ENCODE results near the gene PRR29. TPM values are rescaled to one million over a fixed set of nuclear protein-coding genes. Genes with fewer than 3 reads are reported as not detected.

Gene PRR29
- total RNA-seq, 4 donors from 2014 or later = 0.20 to 1.3 (median 0.63) TPM; not detected in 1

DNA sequence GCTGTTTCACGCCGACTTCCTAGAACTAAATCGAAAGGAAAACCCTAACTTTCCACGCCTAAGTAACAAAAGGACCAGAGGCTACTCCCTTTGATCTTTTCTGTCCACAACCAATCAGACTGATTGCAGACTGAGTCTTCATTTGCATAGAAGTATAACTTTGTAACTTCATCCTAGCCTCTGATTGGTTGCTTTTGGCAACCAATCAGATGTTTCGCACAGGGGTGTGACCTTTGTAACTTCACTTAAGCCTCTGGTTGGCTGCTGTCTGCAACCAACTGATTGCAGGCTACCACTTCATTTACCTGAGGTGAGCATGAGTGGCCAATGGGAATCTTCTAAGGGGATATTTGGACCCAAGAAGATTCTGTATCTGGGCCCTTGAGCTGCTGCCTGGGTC lies 39.7 kb downstream of the PRR29 start:
- H3K9me3 ChIP-seq = no peaks in the 10 kb centered on the region
- peaks cover 0 to 16% (median 0%) of the 10 kb centered on the region in 3 donors for H3K36me3 ChIP-seq
- no peaks in the 10 kb centered on the region for H3K27me3 ChIP-seq
- peaks cover 0 to 5% (median 0%) of the 10 kb centered on the region in 4 donors for H3K4me1 ChIP-seq
- no peak overlapping the region for H3K4me3 ChIP-seq
- DNase-seq (ENCODE audit: low spot score in 2 of 2) = no peak
- WGBS, 2 donors = 93 to 95% methylated on average over 5 of the region's 5 CpGs
- no peak overlapping the region for H3K27ac ChIP-seq
- TF ChIP-seq, protein P1, sequence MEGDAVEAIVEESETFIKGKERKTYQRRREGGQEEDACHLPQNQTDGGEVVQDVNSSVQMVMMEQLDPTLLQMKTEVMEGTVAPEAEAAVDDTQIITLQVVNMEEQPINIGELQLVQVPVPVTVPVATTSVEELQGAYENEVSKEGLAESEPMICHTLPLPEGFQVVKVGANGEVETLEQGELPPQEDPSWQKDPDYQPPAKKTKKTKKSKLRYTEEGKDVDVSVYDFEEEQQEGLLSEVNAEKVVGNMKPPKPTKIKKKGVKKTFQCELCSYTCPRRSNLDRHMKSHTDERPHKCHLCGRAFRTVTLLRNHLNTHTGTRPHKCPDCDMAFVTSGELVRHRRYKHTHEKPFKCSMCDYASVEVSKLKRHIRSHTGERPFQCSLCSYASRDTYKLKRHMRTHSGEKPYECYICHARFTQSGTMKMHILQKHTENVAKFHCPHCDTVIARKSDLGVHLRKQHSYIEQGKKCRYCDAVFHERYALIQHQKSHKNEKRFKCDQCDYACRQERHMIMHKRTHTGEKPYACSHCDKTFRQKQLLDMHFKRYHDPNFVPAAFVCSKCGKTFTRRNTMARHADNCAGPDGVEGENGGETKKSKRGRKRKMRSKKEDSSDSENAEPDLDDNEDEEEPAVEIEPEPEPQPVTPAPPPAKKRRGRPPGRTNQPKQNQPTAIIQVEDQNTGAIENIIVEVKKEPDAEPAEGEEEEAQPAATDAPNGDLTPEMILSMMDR (IDR thresholded peaks at IDR 0.05) = no peak
- TF ChIP-seq EP300 (IDR thresholded peaks at IDR 0.05) = no peak
- TF ChIP-seq POLR2A (IDR thresholded peaks at IDR 0.05) = no peak

GRCh38 chr17:64038331-64039105 lies 40.4 kb downstream of the PRR29 start:
- Histone ChIP-seq H3K4me3 (no peak overlapping the region), H3K4me1 (peaks cover 0 to 11% (median 0%) of the 10 kb centered on the region in 4 donors), H3K27ac (no peak overlapping the region), H3K9me3 (no peaks in the 10 kb centered on the region), H3K36me3 (peaks cover 0 to 23% (median 0%) of the 10 kb centered on the region in 3 donors), H3K27me3 (no peaks in the 10 kb centered on the region)
- TF ChIP-seq, protein P1 (IDR thresholded peaks at IDR 0.05) = no peak
- TF ChIP-seq POLR2A (IDR thresholded peaks at IDR 0.05) (no peak), EP300 (IDR thresholded peaks at IDR 0.05) (no peak)
- 82 to 84% methylated on average over 16 of the region's 16 CpGs for WGBS, 2 donors
- no peak for DNase-seq (ENCODE audit: low spot score in 2 of 2)

- TF ChIP-seq, protein P1 (IDR thresholded peaks at IDR 0.05) = no peak
- TF ChIP-seq EP300 (IDR thresholded peaks at IDR 0.05) (no peak), POLR2A (IDR thresholded peaks at IDR 0.05) (no peak)
- Histone ChIP-seq H3K4me3 (no peak overlapping the region), H3K36me3 (peaks cover 0 to 29% (median 1%) of the 10 kb centered on the region in 3 donors), H3K9me3 (no peaks in the 10 kb centered on the region), H3K27me3 (no peaks in the 10 kb centered on the region), H3K4me1 (peaks cover 0 to 11% (median 0%) of the 10 kb centered on the region in 4 donors), H3K27ac (no peak overlapping the region)
- 83 to 92% methylated on average over 3 of the region's 3 CpGs for WGBS, 2 donors
- DNase-seq (ENCODE audit: low spot score in 2 of 2) = no peak
Measured at GRCh38 chr17:64039106-64039400, 40.9 kb downstream of the PRR29 start.

- Histone ChIP-seq H3K4me1 (peaks cover 0 to 11% (median 0%) of the 10 kb centered on the region in 4 donors), H3K27me3 (no peaks in the 10 kb centered on the region), H3K36me3 (peaks cover 0 to 40% (median 9%) of the 10 kb centered on the region in 3 donors), H3K9me3 (no peaks in the 10 kb centered on the region), H3K4me3 (no peak overlapping the region), H3K27ac (no peak overlapping the region)
- WGBS, 2 donors = 67 to 68% methylated on average over 6 of the region's 6 CpGs
- TF ChIP-seq EP300 (IDR thresholded peaks at IDR 0.05) (no peak), POLR2A (IDR thresholded peaks at IDR 0.05) (no peak)
- TF ChIP-seq, protein P1 (IDR thresholded peaks at IDR 0.05) = no peak
- no peak for DNase-seq (ENCODE audit: low spot score in 2 of 2)
Measured at GRCh38 chr17:64040206-64040605, 42.1 kb downstream of the PRR29 start.

GRCh38 chr17:64041912-64042311 lies 43.8 kb downstream of the PRR29 start:
- Histone ChIP-seq H3K9me3 (no peaks in the 10 kb centered on the region), H3K4me1 (peaks cover 0 to 11% (median 0%) of the 10 kb centered on the region in 4 donors), H3K36me3 (peaks cover 0 to 57% (median 16%) of the 10 kb centered on the region in 3 donors), H3K27me3 (no peaks in the 10 kb centered on the region), H3K4me3 (no peak overlapping the region), H3K27ac (no peak overlapping the region)
- no peak for DNase-seq (ENCODE audit: low spot score in 2 of 2)
- TF ChIP-seq EP300 (IDR thresholded peaks at IDR 0.05) (no peak), POLR2A (IDR thresholded peaks at IDR 0.05) (no peak)
- TF ChIP-seq, protein P1 (IDR thresholded peaks at IDR 0.05) = no peak
- WGBS, 2 donors = 71 to 75% methylated on average over 11 of the region's 11 CpGs
